ENCODE measurements around the gene HIP1R.

The HIP1R gene

DNA sequence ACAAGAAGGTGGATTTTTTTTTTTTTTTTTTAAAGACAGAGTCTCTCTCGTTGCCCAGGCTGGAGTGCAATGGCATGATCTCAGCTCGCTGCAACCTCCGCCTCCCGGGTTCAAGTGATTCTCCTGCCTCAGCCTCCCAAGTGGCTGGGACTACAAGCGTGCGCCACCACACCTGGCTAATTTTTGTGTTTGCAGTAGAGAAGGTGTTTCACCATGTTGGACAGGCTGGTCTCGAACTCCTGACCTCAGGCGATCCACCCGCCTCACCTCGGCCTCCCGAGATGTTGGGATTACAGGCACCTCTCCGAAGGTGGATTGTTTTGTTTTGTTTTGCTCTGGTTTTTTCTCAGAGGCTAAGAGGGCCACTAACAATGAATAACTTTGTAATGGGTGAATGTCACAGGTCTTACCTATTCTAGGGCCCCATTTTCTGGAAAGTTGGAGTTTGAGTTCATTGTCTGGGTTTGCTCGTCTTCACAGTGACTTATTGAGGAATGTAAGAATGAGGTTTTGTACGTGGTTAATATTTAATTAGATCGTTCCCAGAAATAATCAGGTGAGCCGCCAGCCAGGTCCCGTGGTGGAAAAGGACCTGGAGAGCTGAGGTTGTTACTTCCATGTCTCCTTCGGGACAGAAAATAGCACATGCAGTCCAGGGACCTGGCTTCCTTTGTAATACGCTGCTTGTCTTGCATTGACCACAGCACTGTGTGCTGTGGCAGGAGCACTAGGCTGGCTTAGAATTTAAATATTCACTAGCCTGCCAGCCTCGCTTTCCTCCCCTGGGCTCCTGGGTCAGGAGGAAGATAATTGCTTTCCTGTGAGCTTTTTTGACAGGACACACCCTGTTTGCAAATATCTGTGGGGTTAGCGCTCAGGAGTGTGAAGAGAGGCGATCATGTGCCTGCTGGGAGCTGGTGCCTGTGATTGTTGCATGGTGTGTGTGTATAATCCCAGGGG is 2.3 kb downstream of the HIP1R start:
- ATAC-seq (replicated peaks), result no peak
- no peak for DNase-seq
- Mint-ChIP-seq H3K4me1 (ENCODE audit: low read depth in 2 of 2) (peaks cover 41 to 42% of the 10 kb centered on the region in 2 donors), H3K9me3 (no peaks in the 10 kb centered on the region), H3K36me3 (ENCODE audit: insufficient read depth) (peaks cover 11% of the 10 kb centered on the region), H3K27ac (peak overlapping the region; percentile 77 to 95), H3K4me3 (peak overlapping the region; percentile 94 to 95), H3K27me3 (no peaks in the 10 kb centered on the region)

DNA sequence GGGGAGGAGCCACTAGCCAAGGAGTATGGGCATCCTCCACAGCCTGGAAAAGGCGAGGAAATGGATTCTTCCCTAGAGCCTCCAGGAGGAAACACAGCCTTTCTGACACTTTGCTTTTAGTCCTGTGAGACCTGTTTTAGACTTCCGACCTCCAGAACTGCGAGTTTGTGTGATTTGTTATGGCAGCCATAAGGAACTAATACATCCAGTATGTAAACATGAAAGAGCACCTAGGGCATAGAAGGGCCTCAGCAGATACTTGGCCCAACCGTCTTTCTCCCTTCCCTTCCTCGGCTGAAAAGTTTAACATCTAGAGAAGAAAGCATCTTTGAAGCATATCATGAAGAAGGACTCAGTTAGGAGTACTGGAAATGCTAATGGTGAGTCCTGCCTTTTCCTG is 3.6 kb downstream of the HIP1R start:
- Mint-ChIP-seq H3K4me3 (no peak overlapping the region), H3K36me3 (ENCODE audit: insufficient read depth) (peaks cover 9% of the 10 kb centered on the region), H3K27me3 (no peaks in the 10 kb centered on the region), H3K27ac (no peak overlapping the region), H3K4me1 (ENCODE audit: low read depth in 2 of 2) (peaks cover 41 to 42% of the 10 kb centered on the region in 2 donors), H3K9me3 (no peaks in the 10 kb centered on the region)
- DNase-seq (no peak), ATAC-seq (replicated peaks) (no peak)

DNA sequence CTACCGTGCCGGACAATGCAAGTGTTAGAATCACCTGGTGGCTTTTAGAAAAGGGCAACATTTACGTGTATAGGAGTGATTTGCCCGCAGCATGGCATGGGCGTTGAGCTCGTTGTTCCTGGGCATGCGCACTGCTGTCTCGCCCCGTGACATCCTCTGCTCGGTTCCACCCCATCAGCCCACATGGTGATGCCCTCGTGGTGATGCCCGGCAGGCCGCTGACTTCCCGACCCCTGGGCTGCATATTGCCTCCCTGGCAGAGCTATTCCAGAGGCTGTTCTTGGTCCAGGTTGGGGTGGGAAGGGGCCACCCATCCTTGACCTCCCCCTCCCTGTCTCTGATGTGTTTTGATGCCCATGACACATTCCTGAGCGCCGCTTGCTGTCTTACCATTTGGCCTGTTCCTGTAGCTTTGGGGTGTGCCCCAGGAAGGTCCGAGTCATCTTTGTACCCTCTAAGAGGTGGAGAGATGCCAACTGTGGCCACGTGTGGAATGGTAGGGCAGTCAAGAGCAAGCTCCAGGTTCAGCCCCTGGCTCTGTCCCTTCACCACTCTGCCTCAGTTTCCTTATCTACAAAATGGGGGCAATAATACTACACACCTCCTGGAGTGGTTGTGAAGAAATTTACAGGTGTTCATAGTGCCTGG is 4.8 kb downstream of the HIP1R start:
- H3K4me3 Mint-ChIP-seq, result no peak overlapping the region
- peaks cover 36 to 40% of the 10 kb centered on the region in 2 donors for H3K4me1 Mint-ChIP-seq (ENCODE audit: low read depth in 2 of 2)
- no peaks in the 10 kb centered on the region for H3K9me3 Mint-ChIP-seq
- ATAC-seq (replicated peaks) (no peak), DNase-seq (no peak)
- no peaks in the 10 kb centered on the region for H3K27me3 Mint-ChIP-seq
- H3K36me3 Mint-ChIP-seq (ENCODE audit: insufficient read depth), result peaks cover 6% of the 10 kb centered on the region
- H3K27ac Mint-ChIP-seq, result peak overlapping the region in 1 of 2 donors; percentile 42

DNA sequence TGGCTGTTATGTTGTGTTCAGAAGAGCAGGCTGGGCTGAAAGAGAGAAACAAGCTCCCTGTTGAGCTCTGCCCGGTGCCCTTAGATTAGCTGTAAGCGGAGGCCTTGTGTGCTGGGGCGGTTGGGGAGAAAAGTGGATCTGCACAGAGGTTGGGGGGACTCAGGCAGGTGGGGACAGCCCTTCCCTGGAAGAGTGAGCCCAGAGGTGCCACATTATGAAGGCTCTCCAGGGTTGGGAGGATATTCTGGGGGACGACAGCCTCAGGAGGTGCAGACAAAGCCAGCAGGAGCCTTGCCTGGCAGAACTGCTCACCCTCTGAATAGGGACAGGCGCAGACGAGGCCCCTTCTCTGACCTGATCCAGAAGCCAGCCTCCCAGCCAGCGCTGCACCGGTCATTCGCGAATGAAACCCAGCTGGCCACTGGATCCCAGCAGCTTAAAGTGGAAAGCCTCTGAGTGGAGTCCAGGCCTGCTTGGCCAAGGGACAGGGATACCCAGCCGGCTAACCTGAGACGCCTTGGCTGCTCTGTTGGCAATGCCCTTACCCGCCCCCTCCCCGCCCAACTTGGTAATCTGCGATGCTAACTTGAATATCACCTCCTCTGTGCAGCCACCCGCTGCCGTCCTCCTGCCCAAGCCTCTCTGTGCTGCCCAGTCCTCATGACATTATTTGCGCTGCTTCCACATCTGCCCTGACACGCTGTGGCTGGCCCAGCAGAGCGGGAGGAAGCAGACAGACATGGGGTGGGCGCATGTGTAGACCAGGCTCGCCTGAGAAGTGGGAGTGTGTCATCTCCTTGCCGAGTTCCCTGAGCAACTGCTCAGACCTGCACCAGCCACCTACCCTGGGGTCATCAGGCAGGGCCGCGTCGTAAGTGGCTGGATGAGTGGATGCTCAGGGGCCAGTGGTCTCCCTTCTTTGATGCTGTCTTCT is 5.6 kb downstream of the HIP1R start:
- H3K27me3 Mint-ChIP-seq, result no peaks in the 10 kb centered on the region
- H3K4me3 Mint-ChIP-seq, result no peak overlapping the region
- H3K36me3 Mint-ChIP-seq (ENCODE audit: insufficient read depth), result peaks cover 6% of the 10 kb centered on the region
- no peak for DNase-seq
- no peaks in the 10 kb centered on the region for H3K9me3 Mint-ChIP-seq
- H3K27ac Mint-ChIP-seq, result peak overlapping the region in 1 of 2 donors; percentile 52
- peaks cover 36 to 40% of the 10 kb centered on the region in 2 donors for H3K4me1 Mint-ChIP-seq (ENCODE audit: low read depth in 2 of 2)
- no peak for ATAC-seq (replicated peaks)

DNA sequence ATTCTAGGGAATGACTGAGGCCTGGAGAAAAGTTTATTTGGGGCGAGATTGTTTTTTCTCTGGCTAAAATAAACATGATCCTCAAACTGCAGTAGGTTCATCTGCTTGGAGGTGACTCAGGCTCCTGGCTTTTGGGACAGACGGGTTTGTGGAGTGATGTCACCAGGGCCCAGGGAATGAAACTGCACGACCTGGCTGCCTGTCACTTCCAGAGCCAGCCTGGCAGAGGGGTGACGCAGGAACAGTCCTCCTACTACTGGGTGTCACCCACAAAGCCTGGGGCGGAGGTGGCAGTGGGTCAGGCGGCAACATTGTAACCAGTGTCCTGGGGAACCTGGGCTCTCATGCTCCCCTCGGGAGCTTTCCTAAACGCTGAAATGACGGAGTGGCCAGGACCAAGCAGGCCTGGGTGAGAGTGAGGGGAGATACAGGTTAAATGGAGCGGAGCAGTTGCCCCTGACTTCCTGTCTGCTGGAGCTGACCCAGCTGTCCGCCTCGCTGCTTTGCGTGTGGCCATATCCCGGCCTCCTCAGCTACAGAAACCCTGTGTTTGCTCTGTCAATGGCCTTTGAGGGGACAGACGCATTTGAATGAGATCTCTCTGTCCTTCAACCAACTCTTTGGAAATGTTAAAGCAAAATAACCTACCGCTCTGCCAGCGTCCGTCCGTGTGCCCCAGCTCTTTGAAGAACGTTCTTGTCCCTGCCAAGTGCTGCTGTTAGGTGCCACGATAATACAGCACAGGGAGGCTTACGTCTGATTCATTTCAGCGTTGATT is 6.5 kb downstream of the HIP1R start:
- no peak overlapping the region for H3K4me3 Mint-ChIP-seq
- H3K9me3 Mint-ChIP-seq, result no peaks in the 10 kb centered on the region
- peaks cover 30 to 34% of the 10 kb centered on the region in 2 donors for H3K4me1 Mint-ChIP-seq (ENCODE audit: low read depth in 2 of 2)
- no peaks in the 10 kb centered on the region for H3K36me3 Mint-ChIP-seq (ENCODE audit: insufficient read depth)
- no peak for ATAC-seq (replicated peaks)
- DNase-seq, result no peak
- H3K27me3 Mint-ChIP-seq, result no peaks in the 10 kb centered on the region
- peak overlapping the region in 1 of 2 donors; percentile 52 for H3K27ac Mint-ChIP-seq

DNA sequence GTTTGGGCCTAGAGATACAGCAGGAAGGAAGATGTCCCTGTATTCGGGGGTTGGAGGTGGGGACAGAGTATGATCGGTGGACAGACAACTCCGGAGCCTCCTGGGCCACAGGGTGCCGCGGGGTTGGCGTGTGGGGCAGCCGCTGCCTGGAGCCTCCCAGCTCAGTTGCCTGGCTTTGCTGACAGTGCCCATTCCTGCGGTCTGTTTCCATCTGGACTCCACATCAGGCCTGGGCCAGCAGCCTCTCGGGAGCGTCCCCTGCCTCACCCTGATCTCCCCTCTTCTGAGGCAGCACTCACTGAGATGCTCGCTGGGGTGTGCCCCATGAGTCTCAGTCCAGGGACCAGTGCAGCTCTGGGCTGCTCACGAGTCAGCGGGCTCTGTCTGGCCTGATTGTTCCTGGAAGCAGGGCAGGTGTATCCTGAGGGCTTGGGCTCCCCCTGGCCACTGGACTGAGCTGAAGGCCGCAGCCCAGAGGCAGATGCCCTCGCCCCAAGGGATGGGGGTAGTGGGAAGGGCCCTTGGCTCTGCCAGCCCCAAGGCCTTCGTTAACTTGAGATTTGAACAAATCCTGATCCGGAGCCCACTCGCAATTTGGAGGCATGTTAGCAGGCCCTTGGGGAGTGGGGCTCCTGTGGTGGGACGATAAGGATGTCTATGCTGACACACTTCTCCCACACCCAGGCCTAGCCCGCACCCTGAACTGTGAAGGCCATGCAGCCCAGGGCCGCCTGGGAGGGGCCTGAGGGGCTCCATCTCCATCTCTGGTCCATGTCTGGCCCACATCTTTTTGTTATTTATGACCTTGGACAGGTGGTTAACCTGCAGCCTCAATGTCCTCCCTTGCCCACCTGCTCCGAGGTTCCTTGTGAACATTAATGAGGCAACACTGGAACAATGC is 7.5 kb downstream of the HIP1R start:
- H3K27me3 Mint-ChIP-seq, result no peaks in the 10 kb centered on the region
- ATAC-seq (replicated peaks) (no peak), DNase-seq (no peak)
- peak overlapping the region in 1 of 2 donors; percentile 52 for H3K27ac Mint-ChIP-seq
- H3K9me3 Mint-ChIP-seq, result no peaks in the 10 kb centered on the region
- peaks cover 21 to 31% of the 10 kb centered on the region in 2 donors for H3K4me1 Mint-ChIP-seq (ENCODE audit: low read depth in 2 of 2)
- H3K4me3 Mint-ChIP-seq, result no peak overlapping the region
- H3K36me3 Mint-ChIP-seq (ENCODE audit: insufficient read depth), result no peaks in the 10 kb centered on the region

DNA sequence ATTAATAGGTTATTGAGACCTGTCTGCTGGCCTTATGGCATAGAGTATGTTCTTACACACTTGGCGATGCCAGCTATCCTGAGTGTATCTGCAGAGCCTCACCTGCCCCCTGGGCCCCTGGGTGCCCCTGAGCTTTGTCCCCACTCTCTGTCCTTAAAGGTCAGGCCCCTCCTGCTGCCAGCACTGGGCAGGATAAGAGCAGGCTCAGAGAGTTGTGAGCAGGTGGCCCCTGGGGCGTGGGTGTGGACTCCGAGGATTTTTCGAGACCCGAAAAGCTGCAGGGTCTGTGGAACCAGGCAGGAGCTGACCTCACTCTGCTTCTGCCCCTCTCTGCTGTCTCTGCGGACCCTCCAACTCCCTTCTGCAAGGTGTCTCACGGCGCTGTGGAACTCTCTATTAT is 8.2 kb downstream of the HIP1R start:
- Mint-ChIP-seq H3K27ac (peak overlapping the region in 1 of 2 donors; percentile 20), H3K9me3 (no peaks in the 10 kb centered on the region), H3K4me3 (no peak overlapping the region)

DNA sequence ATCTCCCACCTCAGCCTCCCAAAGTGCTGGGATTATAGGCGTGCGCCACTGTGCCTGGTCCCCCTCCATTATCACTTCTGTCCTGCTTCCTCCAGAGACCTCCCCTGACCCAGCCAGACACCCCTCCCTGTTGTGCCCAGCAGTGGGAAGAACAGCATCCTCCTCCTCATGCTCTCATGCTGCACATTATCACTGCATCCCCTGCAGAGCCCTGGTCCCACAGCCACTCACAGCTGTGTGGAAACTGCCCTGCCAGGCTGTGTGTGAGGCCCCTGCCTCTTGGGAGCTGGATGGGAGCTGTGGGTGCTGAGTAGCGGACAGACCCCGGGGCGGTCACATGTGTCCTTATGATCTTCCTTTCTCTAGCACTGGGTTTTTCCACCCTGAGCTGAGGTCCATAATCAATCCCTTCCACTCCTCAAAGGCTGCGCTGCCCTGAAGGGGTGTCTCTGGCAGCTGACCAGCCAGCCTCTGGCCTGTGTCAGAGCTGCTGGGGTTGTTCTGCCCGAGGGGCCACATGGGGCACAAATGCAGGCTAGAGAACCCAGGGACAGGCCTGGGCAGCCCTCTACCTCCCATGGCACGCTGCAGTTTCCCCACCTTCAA is 9.2 kb downstream of the HIP1R start:
- Mint-ChIP-seq H3K27ac (no peak overlapping the region), H3K4me1 (ENCODE audit: low read depth in 2 of 2) (peaks cover 11 to 17% of the 10 kb centered on the region in 2 donors), H3K4me3 (no peak overlapping the region), H3K27me3 (no peaks in the 10 kb centered on the region), H3K36me3 (ENCODE audit: insufficient read depth) (no peaks in the 10 kb centered on the region), H3K9me3 (no peaks in the 10 kb centered on the region)
- no peak for DNase-seq
- no peak for ATAC-seq (replicated peaks)

More for the DNA sequence above, 8.2 kb downstream of the HIP1R start:
- H3K36me3 Mint-ChIP-seq (ENCODE audit: insufficient read depth), result no peaks in the 10 kb centered on the region
- ATAC-seq (replicated peaks) (no peak), DNase-seq (no peak)
- H3K27me3 Mint-ChIP-seq, result no peaks in the 10 kb centered on the region
- H3K4me1 Mint-ChIP-seq (ENCODE audit: low read depth in 2 of 2), result peaks cover 15 to 24% of the 10 kb centered on the region in 2 donors

DNA sequence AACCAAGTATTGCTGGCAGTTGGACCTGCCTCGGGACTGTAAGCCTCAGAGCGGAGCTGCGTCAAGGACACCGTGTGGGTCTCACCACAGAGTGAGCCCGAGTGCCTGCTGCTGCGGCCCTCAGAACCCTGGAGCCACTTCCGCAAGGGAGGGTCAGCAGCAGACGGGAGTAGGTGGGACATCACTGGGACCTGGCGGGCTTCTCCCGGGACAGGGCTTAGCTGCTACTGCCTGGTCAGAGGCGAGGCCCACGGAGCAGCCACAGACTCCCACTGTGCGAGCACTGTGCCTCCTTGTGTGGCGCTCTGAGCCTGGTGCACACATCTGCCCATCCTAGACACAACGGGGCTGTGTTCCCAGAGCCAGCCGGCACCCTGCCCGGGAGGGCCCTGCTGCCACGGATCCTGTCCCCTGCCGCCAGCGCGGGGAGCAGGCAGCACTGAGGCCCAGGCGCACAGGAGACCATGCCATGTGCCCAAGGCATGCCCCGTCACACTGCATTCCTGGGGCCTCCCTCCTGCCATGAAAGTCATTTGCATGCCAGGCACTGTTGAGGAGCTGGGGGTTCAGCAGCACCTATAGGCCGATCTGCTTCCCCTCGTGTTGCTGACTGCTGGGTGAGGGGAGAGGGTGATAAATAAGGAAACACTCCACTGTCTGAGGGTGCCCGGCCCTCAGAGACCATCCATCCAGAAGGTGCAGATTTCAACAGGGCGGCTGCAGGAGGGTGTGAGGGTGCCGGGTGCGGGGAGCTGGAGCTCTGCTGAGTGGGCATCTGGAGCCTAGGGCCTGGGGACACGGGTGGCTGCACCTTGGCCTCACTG is 10.0 kb downstream of the HIP1R start:
- Mint-ChIP-seq H3K27ac (no peak overlapping the region), H3K4me3 (no peak overlapping the region), H3K4me1 (ENCODE audit: low read depth in 2 of 2) (peaks cover 11 to 16% of the 10 kb centered on the region in 2 donors), H3K9me3 (no peaks in the 10 kb centered on the region), H3K27me3 (no peaks in the 10 kb centered on the region), H3K36me3 (ENCODE audit: insufficient read depth) (no peaks in the 10 kb centered on the region)
- DNase-seq (no peak), ATAC-seq (replicated peaks) (no peak)

DNA sequence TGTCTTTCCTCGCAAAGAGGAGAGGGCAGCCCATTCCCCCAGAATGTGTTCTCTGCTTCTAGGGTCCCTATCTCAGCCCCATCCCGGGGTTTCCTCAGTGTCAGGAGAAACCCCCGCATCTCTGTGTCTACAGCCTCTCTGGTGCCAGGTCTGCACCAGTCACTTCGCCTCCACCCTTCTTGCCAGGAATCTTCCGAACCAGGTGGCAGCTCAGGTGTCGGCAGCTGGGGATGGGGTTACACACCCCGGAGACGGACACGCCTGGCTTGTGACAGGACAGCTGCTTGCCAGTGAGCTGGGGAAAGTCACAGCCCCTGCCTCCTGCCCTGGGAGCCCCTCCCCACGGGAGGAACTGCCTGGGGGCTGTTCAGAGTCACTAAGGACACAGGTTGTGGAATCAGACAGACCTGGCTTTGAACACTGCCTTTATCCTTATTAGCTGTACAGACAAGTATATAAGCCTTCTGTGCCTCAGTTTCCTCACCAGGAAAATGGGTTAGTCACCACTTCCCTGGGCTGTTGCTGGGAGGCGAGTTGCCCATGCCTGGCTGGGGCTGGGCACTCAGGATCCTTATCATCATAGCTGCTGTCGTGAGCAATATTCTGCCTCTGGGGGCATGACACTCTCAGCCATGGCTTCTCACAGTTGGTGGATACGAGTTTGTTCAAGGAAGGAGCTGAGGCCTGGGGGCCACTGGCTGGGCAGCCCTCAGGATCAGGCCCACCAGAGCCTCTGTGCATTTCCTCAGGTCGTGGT is 10.8 kb downstream of the HIP1R start:
- H3K4me1 Mint-ChIP-seq (ENCODE audit: low read depth in 2 of 2), result peaks cover 10 to 12% of the 10 kb centered on the region in 2 donors
- H3K27me3 Mint-ChIP-seq, result no peaks in the 10 kb centered on the region
- no peak overlapping the region for H3K27ac Mint-ChIP-seq

More for the DNA sequence above, 10.8 kb downstream of the HIP1R start:
- DNase-seq (no peak), ATAC-seq (replicated peaks) (no peak)
- Mint-ChIP-seq H3K36me3 (ENCODE audit: insufficient read depth) (peaks cover 2% of the 10 kb centered on the region), H3K9me3 (no peaks in the 10 kb centered on the region), H3K4me3 (no peak overlapping the region)
